Measurements from ENCODE around the gene ZFYVE1. TPM values are rescaled to one million over a fixed set of nuclear protein-coding genes. Genes with fewer than 3 reads are reported as not detected.
"Not testable (repeated sequence)": the region's sequence is repeated elsewhere in the genome, so short reads cannot be mapped to it uniquely, and the experiment has no call there.

ZFYVE1 gene
- total RNA-seq, 2 donors from 2014 or later, result 16.6 to 31.7 TPM

DNA sequence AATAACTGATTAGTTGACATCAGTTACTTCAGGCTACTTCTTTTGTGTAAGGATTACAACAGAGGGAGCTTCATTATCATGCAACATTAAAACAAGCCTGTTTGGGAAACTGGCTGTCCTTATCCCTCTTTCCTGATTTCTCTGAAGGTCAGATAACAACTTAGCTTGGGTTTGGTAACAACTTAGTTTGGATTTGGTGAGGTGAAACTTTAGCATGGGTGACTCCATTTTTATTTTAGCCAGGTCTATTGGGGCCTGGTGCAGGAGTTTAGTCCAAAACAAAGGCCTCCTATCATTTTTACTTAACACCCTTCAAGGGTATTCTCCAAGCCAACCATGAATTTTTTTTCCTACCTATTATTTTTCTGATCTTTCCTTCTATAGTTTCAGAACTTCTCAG is 1.1 kb upstream of the ZFYVE1 start:
- no peaks in the 10 kb centered on the region for H3K4me1 ChIP-seq (replicated peaks)
- intact Hi-C loops (cut with DNase I), result no loop called here
- H3K27ac ChIP-seq, result no peak overlapping the region
- no peaks in the 10 kb centered on the region for H3K27me3 ChIP-seq (replicated peaks; ENCODE audit: insufficient read depth)
- no peaks in the 10 kb centered on the region for H3K36me3 ChIP-seq
- no peak for DNase-seq (ENCODE audit: low spot score)
- H3K4me3 ChIP-seq, result no peak overlapping the region
- TF ChIP-seq POLR2A (IDR thresholded peaks at IDR 0.05) (no peak), POLR2AphosphoS5 (IDR thresholded peaks at IDR 0.05) (no peak)
- TF ChIP-seq, protein P1, sequence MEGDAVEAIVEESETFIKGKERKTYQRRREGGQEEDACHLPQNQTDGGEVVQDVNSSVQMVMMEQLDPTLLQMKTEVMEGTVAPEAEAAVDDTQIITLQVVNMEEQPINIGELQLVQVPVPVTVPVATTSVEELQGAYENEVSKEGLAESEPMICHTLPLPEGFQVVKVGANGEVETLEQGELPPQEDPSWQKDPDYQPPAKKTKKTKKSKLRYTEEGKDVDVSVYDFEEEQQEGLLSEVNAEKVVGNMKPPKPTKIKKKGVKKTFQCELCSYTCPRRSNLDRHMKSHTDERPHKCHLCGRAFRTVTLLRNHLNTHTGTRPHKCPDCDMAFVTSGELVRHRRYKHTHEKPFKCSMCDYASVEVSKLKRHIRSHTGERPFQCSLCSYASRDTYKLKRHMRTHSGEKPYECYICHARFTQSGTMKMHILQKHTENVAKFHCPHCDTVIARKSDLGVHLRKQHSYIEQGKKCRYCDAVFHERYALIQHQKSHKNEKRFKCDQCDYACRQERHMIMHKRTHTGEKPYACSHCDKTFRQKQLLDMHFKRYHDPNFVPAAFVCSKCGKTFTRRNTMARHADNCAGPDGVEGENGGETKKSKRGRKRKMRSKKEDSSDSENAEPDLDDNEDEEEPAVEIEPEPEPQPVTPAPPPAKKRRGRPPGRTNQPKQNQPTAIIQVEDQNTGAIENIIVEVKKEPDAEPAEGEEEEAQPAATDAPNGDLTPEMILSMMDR (IDR thresholded peaks at IDR 0.05), result no peak
- H3K9me3 ChIP-seq, result no peaks in the 10 kb centered on the region

DNA sequence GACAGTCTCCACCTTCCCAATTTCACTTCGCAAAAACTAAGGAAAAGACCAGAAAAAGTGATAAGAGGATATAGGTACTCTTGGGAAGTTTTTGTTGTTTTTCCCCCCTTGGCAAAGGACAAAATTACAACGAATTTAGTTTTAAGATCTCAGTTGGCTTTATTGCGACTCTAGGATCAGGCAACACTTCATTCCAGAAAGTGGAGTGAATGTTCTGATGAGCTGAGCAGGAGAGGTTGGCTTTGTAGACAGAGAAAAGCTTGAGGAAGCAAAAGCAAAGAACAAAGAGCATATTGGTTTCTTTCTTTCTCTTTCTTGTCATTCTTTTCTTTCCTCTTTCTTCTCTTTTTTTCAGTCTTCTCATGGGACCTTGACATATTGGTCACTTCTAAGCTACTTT is 640 bp upstream of the ZFYVE1 start:
- no peaks in the 10 kb centered on the region for H3K36me3 ChIP-seq
- TF ChIP-seq, protein P1 (IDR thresholded peaks at IDR 0.05), result no peak
- no peak for TF ChIP-seq POLR2AphosphoS5 (IDR thresholded peaks at IDR 0.05)
- TF ChIP-seq POLR2A (IDR thresholded peaks at IDR 0.05), result no peak
- H3K9me3 ChIP-seq, result no peaks in the 10 kb centered on the region
- WGBS, result 45% methylated on average over 3 of the region's 3 CpGs
- H3K4me1 ChIP-seq (replicated peaks), result peaks cover 1% of the 10 kb centered on the region
- no peak for DNase-seq (ENCODE audit: low spot score)
- H3K27me3 ChIP-seq (replicated peaks; ENCODE audit: insufficient read depth), result no peaks in the 10 kb centered on the region
- intact Hi-C loops (cut with DNase I), result no loop called here
- H3K27ac ChIP-seq, result no peak overlapping the region
- H3K4me3 ChIP-seq, result peak overlapping the region; percentile 65 to 90

DNA sequence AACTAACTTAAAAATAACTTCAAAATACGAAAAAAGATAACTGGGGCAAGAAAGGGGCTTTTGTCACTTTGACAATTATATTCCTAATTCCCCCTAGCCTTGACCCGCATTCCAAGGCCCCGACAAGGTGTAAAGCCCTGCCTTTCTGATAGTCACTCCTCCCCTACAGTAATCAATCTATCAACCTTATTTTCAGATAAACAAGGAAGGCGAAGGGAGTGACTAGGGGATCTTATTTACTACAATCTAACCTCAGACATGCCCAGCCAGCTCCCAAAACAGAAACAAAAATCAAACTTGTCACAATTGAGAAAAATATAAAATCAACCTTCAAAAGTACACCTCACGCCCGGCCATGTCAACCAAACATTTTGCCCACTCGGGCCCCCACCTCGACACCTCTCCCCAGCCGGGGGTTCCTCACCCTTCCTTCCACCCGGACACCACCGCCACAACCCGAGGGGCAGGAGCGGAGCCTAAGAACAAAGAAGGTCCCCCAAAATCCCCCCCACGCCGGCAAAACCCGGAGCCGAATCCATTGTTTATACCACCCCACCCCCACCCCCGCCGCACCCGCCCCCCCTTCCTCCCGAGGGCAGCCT is 562 bp downstream of the ZFYVE1 start:
- TF ChIP-seq POLR2AphosphoS5 (IDR thresholded peaks at IDR 0.05) (no peak), POLR2A (IDR thresholded peaks at IDR 0.05) (no peak)
- TF ChIP-seq, protein P1 (IDR thresholded peaks at IDR 0.05), result no peak
- H3K27ac ChIP-seq, result peak overlapping the region; percentile 81 to 94
- 2% methylated on average over 21 of the region's 21 CpGs for WGBS
- no peak for DNase-seq (ENCODE audit: low spot score)
- no peaks in the 10 kb centered on the region for H3K36me3 ChIP-seq
- H3K4me1 ChIP-seq (replicated peaks), result peaks cover 5% of the 10 kb centered on the region
- intact Hi-C loops (cut with DNase I), result no loop called here
- no peaks in the 10 kb centered on the region for H3K9me3 ChIP-seq
- no peaks in the 10 kb centered on the region for H3K27me3 ChIP-seq (replicated peaks; ENCODE audit: insufficient read depth)
- H3K4me3 ChIP-seq, result peak overlapping the region; percentile 65 to 90

DNA sequence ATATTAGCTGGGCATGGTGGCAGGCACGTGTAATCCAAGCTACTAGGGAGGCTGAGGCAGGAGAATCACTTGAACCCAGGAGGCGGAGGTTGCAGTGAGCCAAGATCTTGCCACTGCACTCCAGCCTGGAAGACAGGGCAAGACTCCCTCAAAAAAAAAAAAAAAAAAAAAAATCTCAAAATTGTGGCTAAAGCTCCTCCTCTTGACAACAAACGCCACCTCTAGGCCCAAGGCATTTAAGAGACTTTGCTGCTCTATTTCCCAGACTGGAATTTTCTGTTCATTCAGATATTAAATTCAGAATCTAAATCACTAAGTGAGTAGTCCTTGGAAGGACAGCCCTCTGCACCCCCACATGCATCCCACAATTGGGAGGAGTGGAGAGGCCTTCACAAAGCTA is 1.4 kb downstream of the ZFYVE1 start:
- Histone ChIP-seq H3K27me3 (replicated peaks; ENCODE audit: insufficient read depth) (no peaks in the 10 kb centered on the region), H3K36me3 (no peaks in the 10 kb centered on the region), H3K9me3 (no peaks in the 10 kb centered on the region), H3K4me1 (replicated peaks) (peaks cover 5% of the 10 kb centered on the region), H3K27ac (no peak overlapping the region), H3K4me3 (no peak overlapping the region)
- 80% methylated on average over 3 of the region's 3 CpGs for WGBS
- TF ChIP-seq POLR2AphosphoS5 (IDR thresholded peaks at IDR 0.05), result no peak
- TF ChIP-seq, protein P1 (IDR thresholded peaks at IDR 0.05), result no peak
- DNase-seq (ENCODE audit: low spot score), result no peak
- intact Hi-C loops (cut with DNase I), result no loop called here

DNA sequence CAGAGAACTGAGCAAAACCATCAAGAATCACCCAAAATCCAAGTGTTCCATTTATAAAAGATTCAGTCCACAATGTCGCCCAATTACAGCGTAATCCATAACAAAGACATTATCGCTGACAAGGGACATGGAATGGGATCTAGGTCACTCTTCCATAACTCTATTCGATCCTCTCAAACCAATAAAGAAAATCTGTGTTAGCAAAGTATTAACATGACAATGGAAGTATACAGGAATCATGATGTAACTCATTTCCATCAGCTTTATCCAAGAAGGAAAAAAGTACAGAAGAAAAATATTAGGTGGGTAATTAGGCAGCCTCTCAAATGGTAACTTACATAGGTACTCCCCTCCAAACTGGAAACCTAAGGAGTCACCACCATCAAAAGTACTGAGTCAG is 4.9 kb downstream of the ZFYVE1 start:
- Histone ChIP-seq H3K9me3 (no peaks in the 10 kb centered on the region), H3K4me3 (no peak overlapping the region), H3K27me3 (replicated peaks; ENCODE audit: insufficient read depth) (no peaks in the 10 kb centered on the region), H3K36me3 (no peaks in the 10 kb centered on the region), H3K4me1 (replicated peaks) (peaks cover 5% of the 10 kb centered on the region), H3K27ac (no peak overlapping the region)
- intact Hi-C loops (cut with DNase I), result no loop called here
- TF ChIP-seq, protein P1 (IDR thresholded peaks at IDR 0.05), result no peak
- TF ChIP-seq POLR2AphosphoS5 (IDR thresholded peaks at IDR 0.05), result no peak
- no peak for TF ChIP-seq POLR2A (IDR thresholded peaks at IDR 0.05)
- no peak for DNase-seq (ENCODE audit: low spot score)
- WGBS, result 90% methylated on average over 4 of the region's 4 CpGs

DNA sequence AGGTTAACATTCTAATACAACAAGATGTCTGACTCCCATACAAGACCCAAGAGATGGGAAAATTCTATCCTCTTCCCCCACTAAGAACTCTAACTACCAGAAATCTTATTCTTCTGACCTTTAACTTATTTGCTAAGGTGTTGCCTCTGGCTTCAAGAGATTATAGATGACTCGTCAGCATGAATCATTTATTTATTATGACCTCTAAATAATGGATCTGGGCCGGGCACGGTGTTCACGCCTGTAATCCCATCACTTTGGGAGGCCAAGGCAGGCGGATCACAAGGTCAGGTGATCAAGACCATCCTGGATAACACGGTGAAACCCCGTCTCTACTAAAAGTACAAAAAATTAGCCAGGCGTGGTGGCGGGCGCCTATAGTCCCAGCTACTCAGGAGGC is 10.9 kb downstream of the ZFYVE1 start:
- H3K27me3 ChIP-seq (replicated peaks; ENCODE audit: insufficient read depth); H3K9me3 ChIP-seq; H3K4me1 ChIP-seq (replicated peaks); intact Hi-C loops (cut with DNase I); H3K4me3 ChIP-seq; H3K36me3 ChIP-seq; DNase-seq (ENCODE audit: low spot score); H3K27ac ChIP-seq: not testable (repeated sequence)
- 86% methylated on average over 10 of the region's 10 CpGs for WGBS

DNA sequence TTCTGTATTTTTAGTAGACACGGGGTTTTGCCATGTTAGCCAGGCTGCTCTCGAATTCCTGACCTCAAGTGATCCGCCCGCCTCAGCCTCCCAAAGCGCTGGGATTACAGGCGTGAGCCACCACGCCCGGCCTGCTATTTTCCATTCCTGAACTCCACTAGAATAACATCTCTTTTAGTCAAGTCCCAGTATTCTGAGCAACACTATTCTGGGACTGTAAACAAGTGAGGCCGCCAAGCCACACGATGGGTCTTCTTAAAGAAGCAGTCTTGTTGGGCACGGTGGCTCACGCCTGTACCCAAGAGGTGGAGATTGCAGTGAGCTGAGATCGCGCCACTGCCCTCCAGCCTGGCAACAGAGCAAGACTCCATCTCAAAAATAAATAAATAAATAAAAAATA is 11.4 kb downstream of the ZFYVE1 start:
- H3K36me3 ChIP-seq; H3K4me1 ChIP-seq (replicated peaks); intact Hi-C loops (cut with DNase I); H3K9me3 ChIP-seq; H3K4me3 ChIP-seq; H3K27ac ChIP-seq; DNase-seq (ENCODE audit: low spot score); H3K27me3 ChIP-seq (replicated peaks; ENCODE audit: insufficient read depth): not testable (repeated sequence)
- 97% methylated on average over 14 of the region's 14 CpGs for WGBS

All from prostate gland (tissue), 2 donors.